Sigmoid colon (tissue), 4 donors: ENCODE measurements around the gene TRPV5.

ENCODE experiments used
- EP300 ChIP-seq, 4 donors: sonication (generic); formaldehyde crosslinking; IDR thresholded peaks; one replicate each; pipeline ENCODE4 v1.6.1; 2017; ENCODE audit warnings: antibody characterized with exemption in 4 of 4
- POLR2A ChIP-seq, 2 donors: fragments of 450-650 bp; IDR thresholded peaks; one replicate each; pipeline ENCODE4 v1.6.1; 2016; ENCODE audit warnings: antibody characterized with exemption in 2 of 2, mild to moderate bottlenecking in 2 of 2, moderate library complexity in 2 of 2

- no peak for TF ChIP-seq EP300 (IDR thresholded peaks at IDR 0.05)
- no peak for TF ChIP-seq POLR2A (IDR thresholded peaks at IDR 0.05)
These were observed 66.0 kb downstream of the TRPV5 start for GRCh38 chr7:142867398-142868187.
